Vagina (tissue), 2 donors: ENCODE results near the gene DIPK2B. TPM values are rescaled to one million over a fixed set of nuclear protein-coding genes. Genes with fewer than 3 reads are reported as not detected.
A peak's percentile ranks its signal among the peaks of the same experiment; 100 is the strongest.

Experiments used
- DNase-seq, 2 donors: peaks; one replicate each; pipeline ENCODE4 v3.0.0-alpha.2; 2017; ENCODE audit errors: extremely low spot score in 2 of 2
- H3K27ac ChIP-seq: fragments of 200-600 bp; sonication (generic); one replicate; pipeline ENCODE4 v1.5.1; 2019
- H3K27me3 ChIP-seq: fragments of 200-600 bp; sonication (generic); one replicate; pipeline ENCODE4 v1.5.1; 2019
- H3K36me3 ChIP-seq, 2 donors: fragments of 200-600 bp; sonication (generic); one replicate each; pipeline ENCODE4 v1.5.1; 2017 to 2019
- H3K4me1 ChIP-seq: fragments of 200-600 bp; sonication (generic); one replicate; pipeline ENCODE4 v1.5.1; 2019
- H3K4me3 ChIP-seq, 2 donors: fragments of 200-600 bp; sonication (generic); 1 replicate in 1 of 2; 2 replicates in 1 of 2; pipeline ENCODE4 v1.5.1; 2016 to 2019
- H3K9me3 ChIP-seq: fragments of 200-600 bp; sonication (generic); one replicate; pipeline ENCODE4 v1.5.1; 2019
- POLR2A ChIP-seq, 2 donors: fragments of 450-650 bp; IDR thresholded peaks; one replicate each; pipeline ENCODE4 v1.6.1; 2017; ENCODE audit warnings: antibody characterized with exemption in 2 of 2, mild to moderate bottlenecking in 2 of 2, moderate library complexity in 2 of 2
- POLR2AphosphoS5 ChIP-seq, 2 donors: sonication (generic); formaldehyde crosslinking; IDR thresholded peaks; one replicate each; pipeline ENCODE4 v1.9.0; 2017; ENCODE audit warnings: antibody characterized with exemption in 2 of 2, mild to moderate bottlenecking in 2 of 2, low read depth in 1 of 2; ENCODE audit not compliant: insufficient read depth in 1 of 2
- intact Hi-C: fragments of 100-400 bp; cut with DNase I; formaldehyde crosslinking; loops from one replicate; pipeline ENCODE4 v1.15.1; 2023
- total RNA-seq: library from RNA; depleted of rRNA; stranded (reverse); fragments of >200 nt; gene quantifications from one replicate; pipeline ENCODE4 v1.2.3, GENCODE V29; 2016
- TF ChIP-seq, protein P1 (sequence below), 3 experiments: fragments of 450-650 bp in 2 of 3; fragments of 200-600 bp in 1 of 3; sonication (generic) in 1 of 3; IDR thresholded peaks; one replicate each; pipeline ENCODE4 v1.5.1; 2017 to 2019; ENCODE audit warnings: antibody characterized with exemption in 3 of 3, mild to moderate bottlenecking in 2 of 3, moderate library complexity in 2 of 3

DIPK2B gene
- total RNA-seq, 1 donor from 2014 or later, result 22.1 TPM

DNA sequence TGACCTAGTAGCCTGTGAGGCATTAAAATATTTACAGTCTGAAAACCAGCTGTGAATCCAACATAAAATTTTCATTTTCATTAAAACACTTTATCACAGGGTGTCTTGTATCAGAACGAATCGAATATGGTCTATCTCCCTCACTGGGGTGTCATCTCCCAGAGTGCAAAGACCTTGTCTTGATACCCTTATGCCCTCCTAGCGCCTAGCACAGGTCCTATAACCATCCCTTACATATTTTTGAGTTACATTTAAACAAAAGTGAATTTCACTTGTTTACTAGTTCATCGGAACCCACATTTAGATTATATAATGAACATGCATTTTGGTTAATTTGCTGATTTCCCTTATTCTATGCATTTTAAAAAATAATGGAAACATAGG is 14.0 kb downstream of the DIPK2B start:
- no peak overlapping the region for H3K27ac ChIP-seq
- peak overlapping the region in 1 of 2 donors; percentile 35 for H3K4me3 ChIP-seq
- no peaks in the 10 kb centered on the region for H3K9me3 ChIP-seq
- intact Hi-C loops, result no loop called here
- H3K4me1 ChIP-seq, result no peaks in the 10 kb centered on the region
- TF ChIP-seq POLR2A (IDR thresholded peaks at IDR 0.05) (no peak), POLR2AphosphoS5 (IDR thresholded peaks at IDR 0.05; ENCODE audit: insufficient read depth in 1 of 2, low read depth in 1 of 2) (no peak)
- TF ChIP-seq, protein P1, sequence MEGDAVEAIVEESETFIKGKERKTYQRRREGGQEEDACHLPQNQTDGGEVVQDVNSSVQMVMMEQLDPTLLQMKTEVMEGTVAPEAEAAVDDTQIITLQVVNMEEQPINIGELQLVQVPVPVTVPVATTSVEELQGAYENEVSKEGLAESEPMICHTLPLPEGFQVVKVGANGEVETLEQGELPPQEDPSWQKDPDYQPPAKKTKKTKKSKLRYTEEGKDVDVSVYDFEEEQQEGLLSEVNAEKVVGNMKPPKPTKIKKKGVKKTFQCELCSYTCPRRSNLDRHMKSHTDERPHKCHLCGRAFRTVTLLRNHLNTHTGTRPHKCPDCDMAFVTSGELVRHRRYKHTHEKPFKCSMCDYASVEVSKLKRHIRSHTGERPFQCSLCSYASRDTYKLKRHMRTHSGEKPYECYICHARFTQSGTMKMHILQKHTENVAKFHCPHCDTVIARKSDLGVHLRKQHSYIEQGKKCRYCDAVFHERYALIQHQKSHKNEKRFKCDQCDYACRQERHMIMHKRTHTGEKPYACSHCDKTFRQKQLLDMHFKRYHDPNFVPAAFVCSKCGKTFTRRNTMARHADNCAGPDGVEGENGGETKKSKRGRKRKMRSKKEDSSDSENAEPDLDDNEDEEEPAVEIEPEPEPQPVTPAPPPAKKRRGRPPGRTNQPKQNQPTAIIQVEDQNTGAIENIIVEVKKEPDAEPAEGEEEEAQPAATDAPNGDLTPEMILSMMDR (IDR thresholded peaks at IDR 0.05), result no peak
- H3K27me3 ChIP-seq, result no peaks in the 10 kb centered on the region
- no peak for DNase-seq
- H3K36me3 ChIP-seq, result no peaks in the 10 kb centered on the region

DNA sequence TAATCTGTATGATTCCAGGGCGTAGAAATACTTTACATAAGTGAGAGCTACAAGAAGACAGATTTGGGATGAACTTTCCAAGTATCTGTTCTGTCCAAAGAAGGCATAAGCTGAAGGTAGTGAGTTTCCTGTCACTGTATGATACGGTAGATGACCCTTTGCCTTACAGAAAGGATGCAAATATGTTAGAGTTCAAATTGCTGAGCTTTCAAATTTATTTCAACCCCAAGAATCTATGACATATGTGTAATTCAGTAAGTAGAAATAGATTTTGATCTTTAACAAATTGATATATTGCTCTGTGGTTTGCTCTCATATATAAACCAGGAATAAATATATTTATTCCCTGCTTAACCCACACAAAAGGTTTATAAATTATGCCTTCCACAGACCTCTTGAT is 16.5 kb downstream of the DIPK2B start:
- Histone ChIP-seq H3K4me1 (no peaks in the 10 kb centered on the region), H3K9me3 (no peaks in the 10 kb centered on the region), H3K27ac (no peak overlapping the region), H3K36me3 (no peaks in the 10 kb centered on the region), H3K4me3 (no peak overlapping the region), H3K27me3 (no peaks in the 10 kb centered on the region)
- TF ChIP-seq POLR2A (IDR thresholded peaks at IDR 0.05) (no peak), POLR2AphosphoS5 (IDR thresholded peaks at IDR 0.05; ENCODE audit: insufficient read depth in 1 of 2, low read depth in 1 of 2) (no peak)
- TF ChIP-seq, protein P1 (IDR thresholded peaks at IDR 0.05), result no peak
- intact Hi-C loops, result no loop called here
- DNase-seq, result no peak

DNA sequence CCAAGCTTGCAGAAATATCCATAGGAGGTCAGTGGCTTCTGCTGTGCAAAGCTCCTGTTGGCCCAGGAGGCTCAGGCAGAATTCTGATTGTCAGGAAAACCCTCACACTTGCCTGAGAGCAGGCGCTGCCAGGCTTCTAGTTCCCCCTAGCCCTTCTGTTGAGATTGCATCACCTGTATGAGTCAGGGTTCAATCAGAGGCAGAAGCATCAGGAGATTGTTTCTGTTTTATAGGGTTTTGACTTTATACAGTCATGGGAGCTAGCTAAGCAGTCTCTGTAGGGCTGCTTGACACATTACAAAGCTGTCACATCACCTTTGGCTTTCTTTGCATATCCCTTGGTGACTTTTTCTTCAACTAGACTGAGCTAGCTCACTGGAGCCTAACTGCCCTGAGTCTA is 27.8 kb downstream of the DIPK2B start:
- Histone ChIP-seq H3K4me1 (no peaks in the 10 kb centered on the region), H3K27ac (no peak overlapping the region), H3K4me3 (no peak overlapping the region), H3K27me3 (no peaks in the 10 kb centered on the region), H3K9me3 (no peaks in the 10 kb centered on the region), H3K36me3 (no peaks in the 10 kb centered on the region)
- intact Hi-C loops, result no loop called here
- peak in 1 of 2 donors; percentile 47 for DNase-seq
- no peak for TF ChIP-seq POLR2A (IDR thresholded peaks at IDR 0.05)
- TF ChIP-seq, protein P1 (IDR thresholded peaks at IDR 0.05), result no peak
- no peak for TF ChIP-seq POLR2AphosphoS5 (IDR thresholded peaks at IDR 0.05; ENCODE audit: insufficient read depth in 1 of 2, low read depth in 1 of 2)

DNA sequence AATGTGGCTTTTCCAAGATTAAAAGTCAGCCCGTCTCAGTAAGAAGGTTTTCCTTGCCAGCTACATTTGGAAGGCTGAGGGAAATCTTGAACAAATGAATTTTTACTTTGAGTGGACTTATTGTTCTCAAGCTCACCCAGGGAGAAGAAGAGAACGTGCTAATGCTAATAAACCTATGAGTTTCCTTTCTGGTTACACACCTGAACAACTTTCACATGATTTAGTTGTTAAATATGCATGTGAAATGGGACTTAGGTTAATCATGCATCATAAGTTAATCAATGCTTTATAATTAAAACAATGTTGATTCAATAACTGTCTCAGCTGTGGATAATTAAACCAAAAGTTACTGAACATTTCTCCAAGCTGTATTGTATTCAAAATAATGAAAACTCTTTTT is 33.9 kb downstream of the DIPK2B start:
- intact Hi-C loops, result no loop called here
- Histone ChIP-seq H3K4me1 (no peaks in the 10 kb centered on the region), H3K27me3 (no peaks in the 10 kb centered on the region), H3K4me3 (no peak overlapping the region), H3K9me3 (no peaks in the 10 kb centered on the region), H3K27ac (no peak overlapping the region), H3K36me3 (no peaks in the 10 kb centered on the region)
- TF ChIP-seq, protein P1 (IDR thresholded peaks at IDR 0.05), result no peak
- no peak for TF ChIP-seq POLR2AphosphoS5 (IDR thresholded peaks at IDR 0.05; ENCODE audit: insufficient read depth in 1 of 2, low read depth in 1 of 2)
- TF ChIP-seq POLR2A (IDR thresholded peaks at IDR 0.05), result no peak
- DNase-seq, result no peak

DNA sequence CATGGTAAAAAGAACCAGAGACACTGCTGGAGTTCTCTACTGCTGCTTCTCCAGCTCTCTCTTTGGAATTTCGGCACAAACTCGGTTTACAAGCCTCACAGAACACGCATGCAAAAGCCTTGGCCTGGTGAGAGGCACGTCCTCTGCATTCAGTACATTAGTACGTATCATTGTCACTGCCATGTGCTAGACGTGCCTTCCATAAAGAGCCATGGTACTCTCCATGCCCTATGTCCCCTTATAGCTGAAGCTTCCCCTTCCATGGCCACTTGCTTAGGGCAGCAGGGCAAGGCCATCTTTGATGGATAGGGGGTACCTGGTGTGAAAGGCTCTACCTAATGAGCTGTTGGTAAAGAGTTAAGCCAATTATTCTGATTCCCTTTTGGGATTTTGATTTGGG is 35.0 kb downstream of the DIPK2B start:
- intact Hi-C loops, result no loop called here

More for the DNA sequence above, 35.0 kb downstream of the DIPK2B start:
- H3K9me3 ChIP-seq, result no peaks in the 10 kb centered on the region
- H3K4me1 ChIP-seq, result no peaks in the 10 kb centered on the region
- H3K27ac ChIP-seq, result no peak overlapping the region
- no peaks in the 10 kb centered on the region for H3K27me3 ChIP-seq
- no peak overlapping the region for H3K4me3 ChIP-seq
- TF ChIP-seq POLR2A (IDR thresholded peaks at IDR 0.05), result no peak
- TF ChIP-seq POLR2AphosphoS5 (IDR thresholded peaks at IDR 0.05; ENCODE audit: insufficient read depth in 1 of 2, low read depth in 1 of 2), result no peak
- TF ChIP-seq, protein P1 (IDR thresholded peaks at IDR 0.05), result no peak
- no peaks in the 10 kb centered on the region for H3K36me3 ChIP-seq
- peak in 1 of 2 donors; percentile 56 for DNase-seq
